Activated CD4-positive, CD25-positive, alpha-beta regulatory T cell treated with anti-CD3 and anti-CD28 coated beads, Interleukin-2, amount 50 U/mL, for 24 hours (primary cell): ENCODE measurements around the gene FAM124A.

Experiments
- ATAC-seq, 2 donors: fragments of 150-1000 bp; cut with Tn5 transposase; one replicate each; pipeline ENCODE4 v1.10.0; 2021; ENCODE audit warnings: mild to moderate bottlenecking in 1 of 2, moderate library complexity in 1 of 2

The FAM124A gene

DNA sequence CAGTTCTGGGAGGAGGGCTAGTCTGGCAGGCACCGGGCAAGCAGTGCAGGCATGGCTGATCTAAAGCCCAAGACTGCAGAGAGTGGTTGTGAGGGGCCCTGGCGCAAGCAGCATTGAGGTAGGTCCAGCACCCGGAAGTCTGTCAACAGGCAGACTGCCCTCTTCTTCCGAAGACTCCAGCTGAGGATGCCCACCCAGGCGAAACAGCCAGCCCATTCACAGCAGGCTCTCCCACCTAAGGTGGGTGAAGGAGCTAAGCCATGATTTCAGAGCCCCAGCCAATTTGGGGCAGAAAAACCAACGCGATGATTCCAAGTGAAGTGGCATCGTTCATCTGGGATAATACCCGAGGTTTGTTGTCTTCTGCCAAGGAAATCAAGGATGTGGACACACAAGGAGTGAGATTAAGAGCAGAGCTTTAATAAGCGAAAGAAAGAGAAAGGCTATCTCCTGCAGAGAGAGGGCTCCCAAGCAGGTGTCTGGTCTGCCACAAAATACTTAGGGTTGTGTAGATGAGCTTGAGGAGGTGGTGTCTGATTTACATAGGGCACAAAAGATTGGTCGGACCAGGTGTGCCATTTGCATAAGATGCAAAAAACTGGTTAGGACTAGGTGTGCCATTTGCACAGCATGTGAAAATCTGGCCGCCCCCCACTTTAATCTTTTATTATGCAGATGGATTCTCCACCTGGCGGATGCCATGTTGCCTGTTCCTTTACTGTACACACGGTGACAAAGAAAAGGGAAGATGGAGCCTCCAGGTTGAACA, 22.6 kb downstream of the FAM124A start:
- ATAC-seq, result no peak

DNA sequence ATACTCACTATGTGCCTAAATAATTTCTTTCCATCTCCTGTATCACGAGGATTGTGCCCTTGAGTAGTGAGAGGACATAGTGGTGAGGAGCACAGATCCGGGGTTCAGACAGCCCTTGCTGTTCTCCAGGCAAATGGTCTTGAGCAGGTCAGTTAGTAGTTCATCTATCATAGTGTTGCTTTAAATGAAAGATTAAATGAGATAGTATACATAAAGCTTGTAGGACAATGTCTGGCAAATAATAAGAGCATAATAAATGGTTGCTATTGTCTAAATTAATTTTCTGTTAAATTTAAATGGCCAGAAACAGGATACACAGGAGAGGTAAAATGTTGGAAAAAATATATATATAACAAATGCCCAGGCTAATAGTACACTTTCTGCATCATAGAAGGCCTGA, 23.4 kb downstream of the FAM124A start:
- no peak for ATAC-seq

DNA sequence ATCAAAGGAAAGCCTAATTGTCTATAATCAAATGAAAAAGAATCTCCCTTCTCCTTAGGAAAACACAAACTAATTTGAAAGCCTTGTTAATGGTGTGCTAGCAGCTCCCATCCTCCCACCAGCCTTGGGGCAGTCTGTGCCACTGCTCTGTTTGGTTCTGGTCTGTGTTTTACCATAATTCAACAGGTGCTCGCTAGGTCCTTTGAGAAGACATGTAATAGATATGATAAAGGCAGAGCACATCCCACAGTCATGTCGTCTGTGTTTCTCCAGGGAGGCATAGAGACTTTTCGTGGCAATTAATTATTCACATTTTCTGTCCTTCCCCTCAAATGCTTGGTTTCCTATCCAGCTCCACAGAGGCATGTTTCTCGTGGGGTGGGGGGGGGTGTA, 23.8 kb downstream of the FAM124A start:
- ATAC-seq, result no peak

GRCh38 chr13:51246418-51247277, 24.4 kb downstream of the FAM124A start:
- no peak for ATAC-seq

- ATAC-seq, result no peak
These were observed 27.1 kb downstream of the FAM124A start for GRCh38 chr13:51249255-51249654.

- ATAC-seq, result no peak
These were observed 27.9 kb downstream of the FAM124A start for GRCh38 chr13:51249770-51250741.

- no peak for ATAC-seq
These were observed 29.3 kb downstream of the FAM124A start for GRCh38 chr13:51251480-51251879.

DNA sequence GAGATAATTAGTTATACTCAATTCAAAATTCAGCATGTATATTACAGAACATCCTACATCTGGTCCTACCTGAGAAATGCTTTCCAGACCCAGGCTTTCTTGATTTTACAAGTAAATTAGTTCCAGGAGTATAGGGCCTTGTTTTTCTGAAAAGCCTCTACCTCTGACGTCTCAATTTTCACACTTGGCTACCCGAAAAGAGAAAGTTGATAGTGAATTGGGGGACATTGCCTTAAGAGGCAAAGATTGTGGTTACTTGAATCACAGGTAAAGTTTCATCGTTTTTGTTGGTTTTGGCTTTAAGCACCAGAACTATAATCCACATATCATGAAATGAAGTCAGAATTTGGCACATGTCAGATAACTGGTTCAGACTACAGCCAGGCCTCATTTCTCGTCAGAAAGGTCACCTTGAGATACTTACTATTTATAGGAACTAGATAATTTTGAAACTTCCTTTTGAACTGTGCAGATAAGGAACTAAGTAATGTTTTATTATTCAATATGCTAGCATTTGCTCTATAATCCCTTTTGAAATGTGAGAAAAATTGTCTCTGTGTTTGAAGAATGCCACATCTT, 30.8 kb downstream of the FAM124A start:
- no peak for ATAC-seq

DNA sequence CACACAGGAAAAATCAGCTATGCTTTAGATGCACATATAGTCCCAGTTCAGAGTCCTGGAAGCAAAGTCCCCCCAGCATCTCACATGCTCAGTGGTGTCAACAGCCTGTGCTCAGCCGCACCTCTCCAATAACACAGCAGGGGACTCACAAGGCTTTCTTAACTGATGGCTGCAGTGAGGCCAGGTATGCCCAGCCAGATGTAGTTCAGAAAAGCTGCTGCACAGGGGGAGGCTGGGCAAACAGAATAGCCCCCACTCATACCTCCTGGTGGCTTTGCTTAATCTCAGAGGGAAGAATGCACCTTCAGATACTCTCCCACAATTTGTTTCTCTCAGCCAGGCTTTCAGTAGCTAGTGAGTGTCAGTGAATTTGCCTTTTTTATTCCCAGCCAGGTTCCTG, 33.4 kb downstream of the FAM124A start:
- ATAC-seq, result no peak

- no peak for ATAC-seq
These were observed 35.0 kb downstream of the FAM124A start for GRCh38 chr13:51257187-51257586.

DNA sequence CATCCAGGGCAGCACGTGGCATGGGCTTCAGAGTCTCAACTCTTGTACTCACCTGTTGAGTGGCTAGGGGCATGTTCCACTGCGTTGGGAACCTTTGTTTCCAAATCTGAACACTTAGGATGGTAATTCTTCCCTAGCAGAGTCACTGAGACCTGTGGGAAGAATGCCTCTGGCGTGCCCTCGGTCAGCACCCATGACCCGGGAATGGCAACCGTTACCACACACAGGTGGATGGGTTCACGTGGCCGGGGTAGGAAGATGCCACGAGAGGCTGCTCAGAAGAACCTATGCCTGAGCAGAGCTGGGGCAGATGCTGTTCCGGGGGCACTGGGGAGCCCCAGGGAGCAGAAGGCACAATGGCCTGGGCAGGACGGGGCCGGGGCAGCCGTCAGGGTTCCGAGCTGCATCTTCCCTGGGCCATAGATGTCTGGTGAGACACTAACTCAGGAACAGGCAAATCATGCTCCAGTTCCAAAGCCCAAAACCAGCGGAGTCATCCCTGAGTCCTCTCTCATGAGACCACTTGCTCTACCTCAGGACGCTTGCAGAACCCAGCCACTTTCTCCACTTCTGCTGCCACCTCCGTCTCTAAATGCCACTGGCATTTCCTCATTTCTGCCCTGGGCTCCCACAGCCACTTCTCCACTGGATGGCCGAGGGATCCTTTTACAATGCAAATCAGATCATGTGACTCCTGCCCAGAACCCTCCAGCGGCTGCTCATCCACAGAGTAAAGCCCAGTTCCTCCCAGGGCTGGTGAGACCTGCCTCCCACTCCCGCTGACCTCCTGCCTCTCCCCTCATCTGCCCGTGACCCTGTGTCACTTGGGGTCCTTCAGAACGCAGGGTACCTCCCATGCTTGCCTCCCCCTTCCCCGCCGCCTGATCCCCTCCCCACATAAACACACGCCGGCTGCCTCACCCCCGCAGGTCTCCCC, 36.7 kb downstream of the FAM124A start:
- ATAC-seq, result no peak

GRCh38 chr13:51260154-51260553, 38.0 kb downstream of the FAM124A start:
- no peak for ATAC-seq

DNA sequence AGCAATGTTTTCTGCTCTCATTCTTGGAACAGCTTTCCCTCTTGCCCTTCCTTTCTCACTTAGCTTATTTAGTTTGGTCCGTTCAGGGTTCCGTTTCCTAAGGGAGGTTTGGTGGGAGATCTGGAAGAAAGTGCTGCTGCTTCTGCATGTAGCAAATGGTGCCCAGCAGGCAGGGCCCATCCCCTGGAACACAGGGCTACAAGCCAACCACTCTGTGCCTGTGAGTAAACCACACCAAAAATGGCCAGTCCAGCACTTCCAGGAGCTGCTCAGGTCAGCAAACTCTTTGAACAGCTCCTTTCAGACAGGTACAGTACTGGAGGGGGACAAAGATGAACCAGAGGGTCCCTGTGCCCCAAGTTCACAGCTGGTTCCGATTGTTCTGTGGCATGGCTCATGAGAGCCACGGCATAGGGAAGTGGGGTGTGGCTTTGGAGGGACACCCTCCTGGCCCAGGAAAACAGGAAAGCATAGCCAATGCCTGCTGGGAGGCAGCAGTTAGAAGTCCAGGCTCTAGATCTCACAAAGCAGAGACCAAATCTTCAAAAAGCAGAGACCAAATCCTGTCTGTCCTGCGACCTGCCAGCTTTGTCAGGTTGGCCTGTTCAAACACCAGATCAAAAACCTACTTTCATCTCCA, 39.5 kb downstream of the FAM124A start:
- ATAC-seq, result no peak

DNA sequence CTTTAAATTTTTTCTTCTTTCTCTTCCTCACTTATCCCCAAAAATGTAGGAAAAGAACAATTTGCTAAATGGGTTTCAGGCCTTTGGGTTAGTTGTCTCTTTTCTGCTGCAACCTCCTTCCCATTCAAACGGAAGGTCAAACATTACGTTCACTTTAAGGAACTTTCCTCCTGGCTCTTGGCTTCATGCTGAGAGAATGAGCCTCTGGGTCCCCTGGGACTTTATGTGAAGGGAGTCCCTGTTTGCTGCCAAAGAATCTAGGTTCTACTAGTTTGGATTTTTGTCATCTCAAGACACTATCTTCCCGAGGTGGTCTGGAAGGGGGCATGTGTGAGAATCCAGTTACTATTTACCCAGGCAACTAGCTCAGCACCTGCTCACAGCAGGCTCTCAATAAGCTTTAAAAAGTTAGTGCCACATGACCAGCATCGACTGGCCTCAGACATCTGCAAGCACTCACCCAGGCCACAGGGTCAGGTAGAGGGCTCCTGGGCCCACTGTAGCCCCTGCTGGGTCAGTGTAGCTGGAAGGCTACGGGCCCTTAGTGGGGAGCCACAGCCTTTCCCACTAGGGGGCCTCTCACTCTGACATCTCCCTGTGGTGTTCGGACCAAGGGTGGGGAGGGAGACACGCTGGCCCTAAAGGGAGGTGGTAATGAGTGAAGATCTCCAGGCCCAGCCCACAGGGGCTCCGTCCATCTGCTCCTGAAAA, 40.5 kb downstream of the FAM124A start:
- ATAC-seq, result no peak

GRCh38 chr13:51266642-51267041, 44.4 kb downstream of the FAM124A start:
- no peak for ATAC-seq

- ATAC-seq, result no peak
These were observed 45.4 kb downstream of the FAM124A start for GRCh38 chr13:51267622-51268021.

DNA sequence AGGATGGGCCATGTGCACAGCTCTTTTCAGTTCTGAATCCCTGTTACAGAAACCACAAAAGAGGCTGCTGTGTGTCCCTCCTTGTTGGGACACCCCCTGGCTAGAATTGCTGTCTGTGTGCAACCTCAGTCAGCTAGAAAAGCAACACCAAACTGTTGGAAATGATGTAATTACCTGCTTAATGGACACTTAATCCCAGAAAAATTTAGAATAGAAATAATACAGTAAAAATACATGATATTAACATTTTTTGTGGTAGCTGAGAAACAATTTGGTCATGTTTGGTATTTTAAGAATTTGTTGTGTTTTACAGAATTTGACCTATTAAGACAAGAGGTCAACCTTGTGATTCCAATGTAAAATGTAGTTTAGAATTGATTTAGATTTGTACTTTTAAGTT, 46.8 kb downstream of the FAM124A start:
- no peak for ATAC-seq

- no peak for ATAC-seq
These were observed 48.6 kb downstream of the FAM124A start for GRCh38 chr13:51270623-51271415.

- no peak for ATAC-seq
These were observed 49.4 kb downstream of the FAM124A start for GRCh38 chr13:51271528-51272085.
